NOMO-1 (cell line): Measurements from ENCODE around the gene C4orf50.
"Not testable (repeated sequence)": the region's sequence is repeated elsewhere in the genome, so short reads cannot be mapped to it uniquely, and the experiment has no call there.

Source experiments
- DNase-seq, 2 experiments: peaks; one replicate each; lab custom pipeline; 2025; ENCODE audit not compliant: unreplicated experiment in 2 of 2; lab: John Stamatoyannopoulos, UW

Gene C4orf50

GRCh38 chr4:5995901-5996623 lies 22.2 kb downstream of the C4orf50 start:
- DNase-seq: no peak

GRCh38 chr4:5993876-5994811 lies 24.1 kb downstream of the C4orf50 start:
- no peak for DNase-seq

- DNase-seq: not testable (repeated sequence)
Observed at GRCh38 chr4:5993346-5993745, 24.9 kb downstream of the C4orf50 start.

GRCh38 chr4:5992828-5993321 lies 25.4 kb downstream of the C4orf50 start:
- no peak for DNase-seq

GRCh38 chr4:5992171-5992827 lies 25.9 kb downstream of the C4orf50 start:
- DNase-seq: no peak

- no peak for DNase-seq
Observed at GRCh38 chr4:5991405-5991804, 26.8 kb downstream of the C4orf50 start.

- DNase-seq: no peak
Observed at GRCh38 chr4:5990446-5991160, 27.6 kb downstream of the C4orf50 start.

GRCh38 chr4:5989236-5990225 lies 28.7 kb downstream of the C4orf50 start:
- no peak for DNase-seq

- DNase-seq: no peak
Observed at GRCh38 chr4:5988086-5988845, 30.0 kb downstream of the C4orf50 start.

- DNase-seq: no peak
Observed at GRCh38 chr4:5984843-5985242, 33.4 kb downstream of the C4orf50 start.

- no peak for DNase-seq
Observed at GRCh38 chr4:5982156-5982973, 35.9 kb downstream of the C4orf50 start.

- DNase-seq: no peak
Observed at GRCh38 chr4:5980436-5981155, 37.6 kb downstream of the C4orf50 start.

GRCh38 chr4:5979981-5980380 lies 38.2 kb downstream of the C4orf50 start:
- no peak for DNase-seq

GRCh38 chr4:5976921-5977320 lies 41.3 kb downstream of the C4orf50 start:
- no peak for DNase-seq

- no peak for DNase-seq
Observed at GRCh38 chr4:5976431-5976830, 41.8 kb downstream of the C4orf50 start.

GRCh38 chr4:5974321-5974720 lies 43.9 kb downstream of the C4orf50 start:
- no peak for DNase-seq
